Superior temporal gyrus (tissue), 1 donor: ENCODE measurements around the gene BAG3.
A peak's percentile ranks its signal among the peaks of the same experiment; 100 is the strongest.
"Not testable (repeated sequence)": the region's sequence is repeated elsewhere in the genome, so short reads cannot be mapped to it uniquely, and the experiment has no call there.

Source experiments
- DNase-seq: peaks from one replicate; pipeline ENCODE4 v3.0.0-alpha.2; 2016; ENCODE audit errors: extremely low spot score

BAG3 gene

DNA sequence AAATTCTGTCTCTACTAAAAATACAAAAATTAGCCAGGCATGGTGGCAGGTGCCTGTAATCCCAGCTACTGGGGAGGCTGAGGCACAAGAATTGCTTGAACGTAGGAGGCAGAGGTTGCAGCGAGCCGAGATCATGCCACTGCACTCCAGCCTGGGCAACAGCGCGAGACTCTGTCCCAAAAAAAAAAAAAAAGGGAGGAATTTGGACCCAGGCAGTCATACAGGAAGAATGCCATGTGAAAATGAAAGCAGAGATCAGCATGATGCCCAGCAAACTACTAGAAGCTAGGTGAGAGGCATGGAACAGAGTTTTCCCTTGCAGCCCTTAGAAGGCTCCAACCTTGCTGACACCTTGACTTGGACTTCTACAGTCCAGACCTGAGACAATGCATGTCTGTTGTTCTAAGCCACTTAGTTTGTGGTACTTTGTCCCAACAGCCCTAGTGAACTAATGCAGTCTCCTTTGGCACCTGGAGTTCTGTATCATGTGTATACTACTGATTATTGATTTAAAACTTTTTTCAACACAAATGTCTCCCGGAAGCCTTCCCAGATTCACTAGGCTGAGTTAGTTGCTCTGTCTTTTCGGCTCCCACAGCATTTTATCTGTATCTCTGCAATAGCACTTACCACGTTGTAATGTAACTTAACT lies 10.2 kb upstream of the BAG3 start:
- DNase-seq = no peak

- DNase-seq = no peak
Measured at GRCh38 chr10:119642556-119643111, 8.5 kb upstream of the BAG3 start.

- no peak for DNase-seq
Measured at GRCh38 chr10:119643306-119644204, 7.6 kb upstream of the BAG3 start.

DNA sequence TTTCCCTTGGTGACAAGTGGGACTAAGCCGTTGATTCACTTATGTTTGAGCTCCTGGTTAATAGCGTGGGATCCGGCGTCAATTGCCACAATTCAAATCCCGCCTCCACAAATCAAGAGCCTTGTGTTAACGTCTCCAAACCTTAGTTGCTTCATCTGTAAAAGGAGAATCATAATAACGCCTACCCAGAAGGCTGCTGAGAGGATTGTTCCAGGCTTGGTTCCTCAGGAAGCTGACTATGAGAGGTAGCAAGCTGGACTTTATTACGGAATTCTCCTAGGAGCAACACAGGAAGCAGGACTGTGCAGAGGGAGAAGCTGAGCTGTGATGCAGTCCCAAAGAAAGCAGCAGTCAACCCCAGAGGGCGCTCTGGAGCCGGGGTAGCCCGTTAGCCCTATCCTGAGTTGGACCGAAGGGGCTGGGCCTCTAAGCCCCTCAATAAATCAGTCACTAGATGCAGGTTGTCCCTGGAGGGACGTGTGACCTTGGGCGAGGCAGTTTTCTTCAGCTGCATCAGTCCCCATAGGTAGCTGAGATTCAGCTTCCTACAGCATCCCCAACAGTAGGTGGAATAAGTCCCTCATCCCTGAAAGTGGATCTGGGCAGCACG lies 6.9 kb upstream of the BAG3 start:
- no peak for DNase-seq

DNA sequence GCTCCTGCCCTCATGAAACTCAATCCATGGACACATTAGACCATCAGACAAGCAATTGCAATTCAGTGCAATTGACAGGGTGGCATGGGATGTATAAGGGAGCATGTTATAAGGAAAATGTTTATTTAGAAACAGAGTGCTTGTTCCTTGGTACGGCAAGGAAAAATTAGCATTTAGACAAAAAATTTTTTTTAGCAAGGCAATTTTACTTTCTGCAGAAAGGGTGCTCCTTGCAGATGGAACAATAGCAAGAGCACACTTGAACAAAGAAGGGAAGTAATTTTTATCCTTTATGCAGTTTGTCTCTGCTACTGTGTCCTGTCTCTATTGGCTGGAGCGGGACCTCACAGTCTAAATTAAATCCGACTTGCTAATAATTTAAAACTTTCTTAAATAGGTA lies 6.2 kb upstream of the BAG3 start:
- DNase-seq = no peak

DNA sequence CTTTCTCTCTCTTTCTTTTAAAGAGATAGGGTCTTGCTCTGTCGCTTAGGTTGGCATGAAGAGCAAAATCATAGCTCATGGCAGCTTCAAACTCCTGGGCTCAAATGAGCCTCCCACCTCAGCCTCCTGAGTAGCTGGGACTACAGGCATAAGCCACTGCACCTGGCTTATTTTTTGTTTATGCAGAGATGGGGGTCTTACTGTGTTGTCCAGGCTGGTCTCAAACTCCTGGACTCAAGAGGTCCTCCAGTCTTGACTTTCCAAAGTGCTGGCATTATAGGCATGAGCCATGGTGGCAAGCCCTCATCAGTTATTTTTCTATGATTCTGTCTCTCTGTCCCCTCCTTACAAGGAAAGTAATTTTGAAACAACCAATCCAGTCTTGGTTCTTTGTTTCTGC lies 1.1 kb upstream of the BAG3 start:
- no peak for DNase-seq

DNA sequence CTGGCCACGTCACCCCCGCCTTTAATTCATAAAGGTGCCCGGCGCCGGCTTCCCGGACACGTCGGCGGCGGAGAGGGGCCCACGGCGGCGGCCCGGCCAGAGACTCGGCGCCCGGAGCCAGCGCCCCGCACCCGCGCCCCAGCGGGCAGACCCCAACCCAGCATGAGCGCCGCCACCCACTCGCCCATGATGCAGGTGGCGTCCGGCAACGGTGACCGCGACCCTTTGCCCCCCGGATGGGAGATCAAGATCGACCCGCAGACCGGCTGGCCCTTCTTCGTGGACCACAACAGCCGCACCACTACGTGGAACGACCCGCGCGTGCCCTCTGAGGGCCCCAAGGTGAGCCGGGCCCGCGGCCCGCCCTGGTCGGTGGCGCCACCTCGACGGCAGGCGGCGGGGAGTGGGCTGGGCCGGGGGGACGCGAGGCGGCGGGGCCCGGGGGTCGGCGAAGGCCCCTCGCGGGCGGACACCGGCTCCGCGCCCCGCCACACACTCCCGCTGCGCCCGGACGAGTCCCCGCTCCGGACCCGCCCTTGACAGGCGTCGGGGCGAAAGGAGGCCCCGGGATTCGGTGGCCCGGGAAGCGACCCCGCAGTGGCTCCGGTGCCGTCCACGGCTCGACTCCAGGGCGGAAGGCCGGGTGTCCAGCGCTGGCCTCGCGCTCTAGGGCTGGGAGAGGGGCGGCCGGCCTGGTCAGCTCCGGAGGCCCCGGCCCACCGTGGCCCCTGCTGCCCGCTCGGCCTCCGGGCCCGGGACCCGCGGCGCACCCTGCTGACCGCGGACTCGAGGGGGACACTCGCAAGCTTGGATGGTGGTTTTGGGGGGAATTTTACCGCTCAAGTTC lies 557 bp downstream of the BAG3 start:
- DNase-seq = no peak

DNA sequence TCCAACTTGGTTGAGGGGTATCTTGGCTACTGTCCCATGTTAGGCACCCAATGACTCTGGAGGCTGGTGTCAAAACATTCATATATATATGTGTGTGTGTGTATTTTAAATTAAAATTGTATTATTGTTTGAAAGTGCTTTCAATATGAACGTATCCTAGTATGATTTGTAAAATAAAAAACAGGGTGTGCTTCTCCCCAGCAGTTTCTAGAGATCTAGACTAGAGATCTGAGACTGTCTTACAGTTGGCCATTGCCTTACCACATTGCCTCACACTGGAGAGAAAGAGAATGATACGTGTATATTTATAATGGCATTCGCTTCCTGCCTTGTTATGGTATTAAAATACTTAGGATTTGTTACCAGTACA lies 1.2 kb downstream of the BAG3 start:
- DNase-seq = peak; percentile 40

DNA sequence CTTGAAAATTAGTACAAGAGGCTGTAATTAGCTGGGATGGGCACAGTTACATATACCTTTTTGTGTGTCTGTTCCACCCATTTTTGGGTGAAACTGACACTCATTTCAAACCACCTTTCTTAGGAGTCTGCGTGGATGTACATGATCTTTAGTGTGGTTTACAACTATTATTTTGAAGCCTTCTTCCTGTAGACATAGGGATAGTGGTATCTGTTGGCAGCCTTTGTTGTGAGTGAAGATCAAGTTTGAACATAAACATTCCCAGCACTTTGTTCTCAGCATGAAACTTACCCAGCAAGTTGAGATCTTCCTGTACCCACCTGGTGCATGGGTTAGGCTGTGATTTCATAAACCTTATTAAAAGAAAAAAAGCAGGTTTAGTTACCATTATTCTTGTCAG lies 2.0 kb downstream of the BAG3 start:
- DNase-seq = no peak

DNA sequence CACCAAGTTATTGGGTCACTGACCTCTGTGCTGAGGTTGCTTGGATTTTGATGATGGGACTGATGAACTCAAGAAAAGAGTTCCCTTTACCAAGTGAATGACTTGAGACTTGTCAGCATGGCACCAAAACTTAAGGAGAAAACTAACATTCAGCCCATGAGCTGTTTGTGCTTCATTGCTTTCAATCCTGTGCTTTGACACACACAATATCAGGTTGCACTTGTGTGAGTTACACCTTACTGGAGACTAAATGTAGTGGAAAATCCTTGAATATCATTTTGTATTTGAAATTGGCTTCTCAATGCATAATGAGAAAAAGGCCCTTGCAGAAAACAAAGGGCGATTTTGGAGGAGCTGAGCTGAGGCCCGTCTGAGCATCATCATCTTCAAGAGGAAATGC lies 2.7 kb downstream of the BAG3 start:
- DNase-seq = no peak

DNA sequence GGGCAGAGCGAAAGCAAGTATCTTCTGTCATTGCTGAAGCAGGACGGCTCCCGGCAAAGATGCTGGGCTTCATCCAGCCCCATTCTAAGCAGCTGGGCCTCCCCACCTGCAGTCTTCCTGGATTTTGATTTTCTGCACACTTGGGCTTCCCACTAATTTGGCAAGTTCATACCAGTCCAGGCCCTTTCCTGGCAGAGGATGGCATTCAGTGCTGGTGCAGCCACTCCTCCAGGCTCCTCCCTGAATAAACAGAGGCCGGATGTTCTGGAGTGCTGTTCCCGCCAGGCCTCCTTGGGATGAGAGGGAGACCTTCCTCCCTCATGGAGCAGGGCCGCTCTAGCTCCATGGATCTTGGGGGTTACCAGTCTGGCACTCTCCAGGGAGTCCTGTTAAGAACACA lies 3.4 kb downstream of the BAG3 start:
- DNase-seq = no peak

DNA sequence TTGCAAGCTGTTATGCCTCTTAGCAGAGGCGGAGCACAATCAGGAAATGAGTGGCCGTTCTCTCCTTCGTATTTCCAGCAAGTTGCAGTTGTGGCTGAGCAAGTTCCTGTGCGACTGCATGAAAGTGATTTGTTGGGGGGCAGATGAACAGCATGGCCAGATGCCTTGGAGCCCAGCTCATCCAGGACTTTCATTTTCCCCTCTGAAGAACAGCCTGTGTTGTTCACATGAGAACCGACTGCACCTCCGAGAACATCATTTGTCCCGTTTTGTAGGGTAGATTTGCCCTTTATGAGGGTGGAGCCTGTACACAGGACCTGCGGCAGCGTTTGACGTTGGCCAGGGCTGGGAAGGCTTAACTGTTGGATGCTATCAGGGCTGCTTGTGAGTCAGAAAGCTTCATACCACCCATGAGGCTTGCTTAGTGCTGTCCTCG lies 4.4 kb downstream of the BAG3 start:
- no peak for DNase-seq

DNA sequence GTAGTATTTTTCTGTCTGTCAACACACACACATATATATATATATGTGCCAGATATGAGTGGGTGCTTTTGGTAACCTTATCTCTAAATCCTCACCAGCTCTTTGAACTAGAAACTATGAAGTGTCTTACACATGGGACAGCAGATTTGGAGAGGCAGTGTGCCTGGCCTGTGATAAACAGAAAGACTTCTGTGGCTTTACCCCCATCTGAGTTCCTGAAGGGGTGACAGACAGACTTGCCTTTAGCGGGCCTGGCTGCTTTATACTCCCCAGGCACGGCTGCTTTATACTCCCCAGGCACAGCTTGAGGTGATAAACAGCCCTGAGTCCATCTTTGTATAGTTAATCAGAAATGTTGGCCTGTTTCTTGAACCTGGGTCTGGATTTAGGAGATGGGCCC lies 5.6 kb downstream of the BAG3 start:
- DNase-seq = no peak

- peak; percentile 38 for DNase-seq
Measured at GRCh38 chr10:119657725-119658124, 6.5 kb downstream of the BAG3 start.

DNA sequence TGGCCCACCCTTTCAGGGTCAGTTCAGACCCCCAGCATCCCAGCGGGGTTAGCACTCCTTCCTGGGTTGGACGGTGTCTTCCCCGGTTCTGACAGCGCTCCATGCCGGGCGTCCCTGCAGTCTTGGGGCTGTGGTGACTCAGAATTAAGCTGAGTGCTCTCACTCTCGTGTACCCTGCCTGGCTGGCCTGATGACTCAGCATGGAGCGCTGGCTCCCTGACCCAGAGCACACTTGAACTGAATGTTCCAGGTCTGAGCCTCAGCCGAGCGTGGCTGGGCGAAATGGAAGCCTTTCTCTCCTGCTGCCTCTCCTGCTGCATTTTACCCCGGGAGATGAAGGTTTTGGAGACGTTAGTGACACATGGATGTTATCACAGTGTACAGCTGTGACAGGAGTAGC lies 7.1 kb downstream of the BAG3 start:
- DNase-seq = no peak

DNA sequence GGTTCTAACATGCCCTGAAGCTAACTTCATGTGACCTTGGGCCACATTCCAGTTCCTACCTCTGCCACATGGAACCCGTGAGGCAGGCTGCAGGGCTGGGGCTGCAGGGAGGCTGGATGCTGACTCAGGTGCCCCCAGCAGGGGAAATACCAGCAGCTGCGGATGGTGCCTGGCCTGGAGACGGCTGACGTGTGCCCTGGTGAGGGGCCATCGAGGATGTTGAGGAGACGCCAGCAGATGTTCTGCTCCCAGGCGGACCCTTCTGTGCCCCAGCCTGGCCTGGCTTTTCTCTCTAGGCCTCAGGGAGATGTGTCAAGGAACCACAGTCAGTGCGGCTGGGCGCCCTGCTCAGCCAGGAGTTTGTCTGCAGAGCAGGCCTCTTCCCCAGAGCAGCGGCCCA lies 8.8 kb downstream of the BAG3 start:
- DNase-seq = no peak

DNA sequence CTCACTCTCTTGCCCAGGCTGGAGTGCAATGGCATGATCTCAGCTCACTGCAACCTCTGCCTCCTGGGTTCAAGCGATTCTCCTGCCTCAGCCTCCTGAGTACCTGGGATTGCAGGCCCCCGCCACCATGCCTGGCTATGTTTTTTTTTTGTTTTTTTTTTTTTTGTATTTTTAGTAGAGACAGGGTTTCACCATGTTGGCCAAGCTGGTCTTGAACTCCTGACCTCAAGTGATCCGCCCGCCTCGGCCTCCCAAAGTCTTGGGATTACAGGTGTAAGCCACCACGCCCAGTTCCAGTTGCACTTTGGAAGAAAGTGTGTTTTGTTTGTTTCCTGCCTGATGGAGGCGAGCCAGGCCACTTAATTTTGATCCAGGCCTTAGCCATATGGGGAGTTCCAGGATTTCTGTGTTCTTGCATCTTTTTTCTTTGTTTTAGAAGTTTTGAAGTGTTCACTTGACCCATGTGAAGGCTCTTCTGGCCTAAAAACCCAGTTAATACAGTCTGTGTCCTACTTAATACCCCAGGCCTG lies 11.0 kb downstream of the BAG3 start:
- DNase-seq = not testable (repeated sequence)

- no peak for DNase-seq
Measured at GRCh38 chr10:119663866-119664698, 12.9 kb downstream of the BAG3 start.

DNA sequence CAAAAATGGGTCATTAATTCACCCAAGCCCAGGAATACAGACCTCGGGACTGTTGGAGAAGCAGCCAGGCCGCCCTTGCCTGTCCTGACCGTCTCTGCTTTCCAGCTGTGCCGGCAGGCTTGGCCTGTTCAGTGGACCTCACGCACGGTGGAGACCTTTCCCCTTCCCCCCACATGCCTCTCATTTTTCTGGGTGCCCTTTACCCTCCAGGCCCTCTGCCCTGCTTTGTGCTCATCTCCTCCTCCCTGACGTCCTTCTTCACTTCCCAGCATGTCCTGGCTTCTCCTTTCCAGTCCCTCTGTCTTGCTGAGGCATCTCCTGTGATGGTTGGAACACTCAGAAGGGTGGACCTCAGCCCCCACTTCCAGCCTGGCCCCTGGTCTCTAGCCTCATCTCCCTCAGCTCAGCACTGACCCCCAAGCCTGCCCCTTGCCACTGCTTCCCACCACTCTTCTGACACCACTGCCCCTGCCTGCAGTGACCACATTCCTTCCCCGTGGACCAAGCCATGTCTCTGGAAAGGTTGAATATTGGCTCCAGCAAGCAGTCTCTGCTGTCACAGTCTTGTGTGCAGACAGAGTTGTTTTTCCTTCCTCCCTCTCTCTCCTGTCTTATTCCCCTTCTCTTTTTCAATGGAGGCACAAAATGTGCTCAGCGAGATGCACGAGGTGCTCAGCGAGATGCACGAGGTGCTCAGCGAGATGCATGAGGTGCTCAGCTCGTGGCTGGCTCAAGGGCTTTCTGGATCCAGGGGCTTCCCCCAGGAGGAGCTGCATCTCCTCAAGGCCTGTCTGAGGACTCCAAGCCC lies 14.9 kb downstream of the BAG3 start:
- no peak for DNase-seq

DNA sequence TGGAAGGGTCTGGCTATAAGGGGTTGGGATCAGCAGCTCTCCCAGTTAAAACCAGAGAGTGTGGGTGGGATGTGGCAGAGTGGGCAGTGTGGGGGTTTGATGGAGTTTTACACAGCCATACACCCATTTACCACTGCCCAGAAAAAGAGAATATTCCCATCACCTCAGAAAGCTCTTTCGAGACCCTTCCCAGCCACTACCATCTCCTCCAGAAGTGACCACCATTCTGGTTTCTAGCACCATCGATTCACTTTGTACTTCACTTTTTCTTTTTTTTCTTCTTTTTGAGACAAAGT lies 15.5 kb downstream of the BAG3 start:
- no peak for DNase-seq
